IMR-90 (cell line): ENCODE data around the gene EFNB2.

Experiments
- BHLHE40 ChIP-seq: fragments of 150-350 bp; IDR thresholded peaks from 2 replicates; pipeline ENCODE4 v1.6.1; 2016; ENCODE audit warnings: mild to moderate bottlenecking, low read depth, low read length
- CHD1 ChIP-seq: IDR thresholded peaks from 2 replicates; pipeline ENCODE4 v1.6.1; 2012; ENCODE audit warnings: low read depth, low read length, improper control_type of control experiment
- POLR2A ChIP-seq: IDR thresholded peaks from 2 replicates; pipeline ENCODE4 v1.6.1; 2012; ENCODE audit warnings: mild to moderate bottlenecking, low read depth, low read length
- RAD21 ChIP-seq: IDR thresholded peaks from 2 replicates; pipeline ENCODE4 v1.6.1; 2012; ENCODE audit warnings: low read length, improper control_type of control experiment
- RCOR1 ChIP-seq: IDR thresholded peaks from 2 replicates; pipeline ENCODE4 v1.6.1; 2012; ENCODE audit warnings: mild to moderate bottlenecking, low read length, improper control_type of control experiment; ENCODE audit not compliant: insufficient replicate concordance
- SMC3 ChIP-seq: fragments of 150-350 bp; IDR thresholded peaks from 2 replicates; pipeline ENCODE4 v1.6.1; 2016; ENCODE audit warnings: low read depth, mild to moderate bottlenecking, antibody characterized with exemption, low read length, moderate library complexity
- TF ChIP-seq, protein P1 (sequence below): conservative IDR thresholded peaks from 2 replicates; pipeline ENCODE4 v1.5.1; 2012; ENCODE audit warnings: mild to moderate bottlenecking, low read depth, low read length, improper control_type of control experiment

DNA sequence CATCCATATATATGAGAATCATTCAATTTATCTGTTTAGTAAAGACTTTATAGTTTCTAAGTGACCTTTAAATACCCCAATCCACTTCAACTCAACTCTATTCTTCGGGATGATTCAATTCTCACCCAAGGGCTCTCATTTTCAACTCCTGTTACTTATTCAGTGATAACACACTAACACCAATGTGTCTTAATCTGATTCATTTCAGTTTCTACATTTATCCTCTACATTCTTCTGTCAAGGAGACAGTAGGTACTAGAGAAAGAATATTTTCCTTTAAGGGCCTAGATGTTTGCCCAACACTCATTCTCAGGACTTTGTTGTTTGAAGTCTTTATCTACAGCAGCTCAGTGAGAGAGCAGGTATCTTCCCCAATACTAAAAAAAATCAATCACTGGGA is 25.4 kb upstream of the EFNB2 start:
- TF ChIP-seq SMC3 = no peak
- TF ChIP-seq CHD1 = no peak
- no peak for TF ChIP-seq POLR2A
- TF ChIP-seq, protein P1, sequence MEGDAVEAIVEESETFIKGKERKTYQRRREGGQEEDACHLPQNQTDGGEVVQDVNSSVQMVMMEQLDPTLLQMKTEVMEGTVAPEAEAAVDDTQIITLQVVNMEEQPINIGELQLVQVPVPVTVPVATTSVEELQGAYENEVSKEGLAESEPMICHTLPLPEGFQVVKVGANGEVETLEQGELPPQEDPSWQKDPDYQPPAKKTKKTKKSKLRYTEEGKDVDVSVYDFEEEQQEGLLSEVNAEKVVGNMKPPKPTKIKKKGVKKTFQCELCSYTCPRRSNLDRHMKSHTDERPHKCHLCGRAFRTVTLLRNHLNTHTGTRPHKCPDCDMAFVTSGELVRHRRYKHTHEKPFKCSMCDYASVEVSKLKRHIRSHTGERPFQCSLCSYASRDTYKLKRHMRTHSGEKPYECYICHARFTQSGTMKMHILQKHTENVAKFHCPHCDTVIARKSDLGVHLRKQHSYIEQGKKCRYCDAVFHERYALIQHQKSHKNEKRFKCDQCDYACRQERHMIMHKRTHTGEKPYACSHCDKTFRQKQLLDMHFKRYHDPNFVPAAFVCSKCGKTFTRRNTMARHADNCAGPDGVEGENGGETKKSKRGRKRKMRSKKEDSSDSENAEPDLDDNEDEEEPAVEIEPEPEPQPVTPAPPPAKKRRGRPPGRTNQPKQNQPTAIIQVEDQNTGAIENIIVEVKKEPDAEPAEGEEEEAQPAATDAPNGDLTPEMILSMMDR = no peak
- no peak for TF ChIP-seq BHLHE40
- no peak for TF ChIP-seq RAD21
- TF ChIP-seq RCOR1 = no peak
